ENCODE measurements around the gene TNS3.

DNA sequence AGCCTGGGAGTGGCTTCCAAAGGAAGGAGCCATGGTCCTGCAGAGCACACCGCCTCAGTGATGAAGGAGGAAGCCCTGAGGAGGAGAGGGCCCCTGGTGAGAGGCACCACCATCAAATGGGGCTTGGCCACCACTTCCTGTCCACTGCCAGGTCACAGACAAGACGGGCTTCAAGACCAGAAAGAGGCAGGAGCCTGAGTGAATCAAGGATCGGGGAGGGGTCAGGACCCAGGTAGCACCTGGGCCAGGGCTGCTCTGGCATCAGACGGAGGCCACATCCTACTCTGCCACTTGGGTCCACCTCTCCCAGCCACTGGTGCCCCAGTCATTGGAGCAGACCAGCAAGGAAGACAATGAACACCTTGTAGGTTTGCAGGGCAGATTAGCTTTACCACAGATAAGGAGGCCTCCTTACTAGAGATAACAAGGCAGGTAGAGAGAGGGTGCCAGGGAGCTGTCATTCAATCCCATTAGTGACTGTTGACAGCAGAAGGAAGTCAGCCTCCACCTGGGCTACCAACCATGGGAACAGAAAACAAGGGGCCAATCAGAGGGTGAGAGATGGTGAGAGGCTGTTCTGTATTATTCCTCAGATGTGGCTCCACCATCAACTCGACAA lies 143.4 kb downstream of the TNS3 start:
- TF ChIP-seq, protein P1, sequence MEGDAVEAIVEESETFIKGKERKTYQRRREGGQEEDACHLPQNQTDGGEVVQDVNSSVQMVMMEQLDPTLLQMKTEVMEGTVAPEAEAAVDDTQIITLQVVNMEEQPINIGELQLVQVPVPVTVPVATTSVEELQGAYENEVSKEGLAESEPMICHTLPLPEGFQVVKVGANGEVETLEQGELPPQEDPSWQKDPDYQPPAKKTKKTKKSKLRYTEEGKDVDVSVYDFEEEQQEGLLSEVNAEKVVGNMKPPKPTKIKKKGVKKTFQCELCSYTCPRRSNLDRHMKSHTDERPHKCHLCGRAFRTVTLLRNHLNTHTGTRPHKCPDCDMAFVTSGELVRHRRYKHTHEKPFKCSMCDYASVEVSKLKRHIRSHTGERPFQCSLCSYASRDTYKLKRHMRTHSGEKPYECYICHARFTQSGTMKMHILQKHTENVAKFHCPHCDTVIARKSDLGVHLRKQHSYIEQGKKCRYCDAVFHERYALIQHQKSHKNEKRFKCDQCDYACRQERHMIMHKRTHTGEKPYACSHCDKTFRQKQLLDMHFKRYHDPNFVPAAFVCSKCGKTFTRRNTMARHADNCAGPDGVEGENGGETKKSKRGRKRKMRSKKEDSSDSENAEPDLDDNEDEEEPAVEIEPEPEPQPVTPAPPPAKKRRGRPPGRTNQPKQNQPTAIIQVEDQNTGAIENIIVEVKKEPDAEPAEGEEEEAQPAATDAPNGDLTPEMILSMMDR (IDR thresholded peaks at IDR 0.05), result no peak
- TF ChIP-seq POLR2A (IDR thresholded peaks at IDR 0.05), result no peak

Measured in uterus (tissue), 2 donors.